Cardiac fibroblast (primary cell): ENCODE data around the gene PKMYT1.

Experiments used
- DNase-seq, 2 donors: peaks; one replicate each; pipeline versions ENCODE4 v3.0.0 to v3.0.0-alpha.2; 2010; ENCODE audit warnings: low read depth in 2 of 2
- H3K4me3 ChIP-seq, 2 donors: replicated peaks in 1 of 2; 1 replicate in 1 of 2; 2 replicates in 1 of 2; pipeline ENCODE4 v1.5.1; 2011; ENCODE audit warnings: low read depth in 2 of 2, low read length in 2 of 2, mild to moderate bottlenecking in 2 of 2, moderate library complexity in 1 of 2
- CTCF ChIP-seq: IDR thresholded peaks from one replicate; pipeline ENCODE4 v1.5.1; 2011; ENCODE audit warnings: low read depth, mild to moderate bottlenecking, low read length, inconsistent platforms

PKMYT1 gene

GRCh38 chr16:3021449-3022207 lies 41.4 kb upstream of the PKMYT1 start:
- DNase-seq = peak; percentile 85 to 97
- peak overlapping the region; percentile 74 to 77 for H3K4me3 ChIP-seq
- peak; percentile 36 for TF ChIP-seq CTCF

GRCh38 chr16:3020604-3021448 lies 40.6 kb upstream of the PKMYT1 start:
- DNase-seq = peak; percentile 89 to 95
- TF ChIP-seq CTCF = no peak
- H3K4me3 ChIP-seq = peak overlapping the region; percentile 74 to 77

- H3K4me3 ChIP-seq = peak within 1 kb of the TSS; percentile 74 to 77
- DNase-seq = peak; percentile 79 to 80
- no peak for TF ChIP-seq CTCF
These were observed 40.0 kb upstream of the PKMYT1 start, which contains the start of gene TNFRSF12A for GRCh38 chr16:3020247-3020603. TSS of gene TNFRSF12A (plus strand) at chr16:3020368. CDS start at chr16:3020398, 30 bp downstream.

DNA sequence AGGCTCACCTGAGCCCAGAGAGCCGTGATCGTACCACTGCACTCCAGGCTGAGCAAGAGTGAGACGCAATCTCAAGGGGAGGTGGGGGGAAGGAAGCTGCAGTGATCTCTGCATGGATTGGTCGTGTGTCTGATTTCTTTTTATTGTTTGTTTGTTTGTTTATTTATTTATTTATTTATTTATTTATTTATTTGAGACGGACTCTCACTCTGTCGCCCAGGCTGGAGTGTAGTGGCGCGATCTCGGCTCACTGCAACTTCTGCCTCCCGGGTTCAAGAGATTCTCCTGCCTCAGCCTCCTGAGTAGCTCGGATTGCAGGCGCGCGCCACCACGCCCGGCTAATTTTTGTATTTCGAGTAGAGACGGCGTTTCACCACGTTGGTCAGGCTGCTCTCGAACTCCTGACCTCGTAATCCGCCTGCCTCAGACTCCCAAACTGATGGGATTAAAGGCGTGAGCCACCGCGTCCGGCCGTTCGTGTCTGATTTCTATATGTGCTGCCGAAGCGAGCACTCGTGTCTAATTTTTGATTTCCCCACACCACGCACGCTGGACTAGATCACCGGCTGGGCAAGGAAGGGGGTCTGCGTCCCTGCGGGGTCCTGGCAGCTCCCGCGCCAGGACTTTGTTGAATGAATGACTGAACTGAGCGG lies 39.5 kb upstream of the PKMYT1 start:
- no peak for TF ChIP-seq CTCF
- peak overlapping the region; percentile 36 to 74 for H3K4me3 ChIP-seq

GRCh38 chr16:3017794-3018506 lies 37.7 kb upstream of the PKMYT1 start, which contains the start of gene CLDN6:
TSS of gene CLDN6 (minus strand) at chr16:3018183. CDS start at chr16:3016021, 2,162 bp downstream.
- DNase-seq = no peak
- no peak within 1 kb of the TSS for H3K4me3 ChIP-seq
- TF ChIP-seq CTCF = peak; percentile 23

More for the DNA sequence above, 39.5 kb upstream of the PKMYT1 start:
- DNase-seq = no peak

DNA sequence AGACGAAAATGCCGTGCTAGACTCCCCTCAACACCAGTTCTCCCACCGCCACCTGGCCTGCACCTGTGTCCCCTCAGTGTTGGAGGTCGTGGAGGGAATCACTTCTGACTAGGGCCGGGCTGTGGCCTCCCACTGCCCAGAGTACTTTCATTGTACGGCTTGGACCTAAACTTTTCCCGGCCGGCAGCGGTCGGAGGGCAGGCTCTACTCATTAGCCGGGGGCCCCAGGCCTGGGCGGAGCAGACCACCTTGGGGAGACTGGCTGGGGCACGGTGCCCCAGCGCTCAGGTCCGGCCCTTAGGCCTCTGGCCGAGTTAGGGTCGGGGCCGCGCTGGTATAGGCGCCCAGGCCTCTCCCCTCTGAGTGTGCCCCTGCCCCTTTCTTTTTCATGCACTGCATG lies 37.1 kb upstream of the PKMYT1 start:
- DNase-seq = no peak
- H3K4me3 ChIP-seq = no peak overlapping the region
- TF ChIP-seq CTCF = no peak
